ENCODE data around the gene PTGDS.

DNA sequence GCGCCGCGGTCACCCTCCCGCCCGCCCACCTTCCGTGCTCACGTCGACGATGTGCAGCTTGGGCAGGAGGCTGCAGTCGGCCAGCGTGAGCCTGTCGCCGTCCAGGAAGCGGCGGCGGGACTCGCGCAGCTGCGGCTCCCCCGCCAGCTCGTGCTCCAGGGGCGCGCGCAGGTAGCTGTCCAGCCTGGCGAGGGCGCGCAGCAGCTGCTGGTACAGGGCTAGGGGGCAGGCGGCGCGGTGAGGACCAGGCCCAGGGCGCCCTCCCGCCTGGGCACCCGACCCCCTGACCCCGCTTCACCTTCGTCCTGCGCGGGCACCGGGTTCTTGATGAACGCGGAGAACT is 17.6 kb downstream of the PTGDS start:
- TF ChIP-seq POLR2A (IDR thresholded peaks at IDR 0.05; ENCODE audit: low read depth, low read length) (no peak), POLR2AphosphoS5 (IDR thresholded peaks at IDR 0.05; ENCODE audit: low read depth, low read length) (no peak), TAF1 (IDR thresholded peaks at IDR 0.05; ENCODE audit: borderline replicate concordance, low read depth, low read length) (no peak)
